Measurements from ENCODE around the gene STK32C. TPM values are rescaled to one million over a fixed set of nuclear protein-coding genes. Genes with fewer than 3 reads are reported as not detected.
"Not testable (repeated sequence)": the region's sequence is repeated elsewhere in the genome, so short reads cannot be mapped to it uniquely, and the experiment has no call there.

The STK32C gene
- total RNA-seq, 1 donor from 2014 or later, result 12.9 TPM

- H3K4me3 Mint-ChIP-seq; H3K36me3 Mint-ChIP-seq; H3K4me1 Mint-ChIP-seq (ENCODE audit: unreplicated experiment); H3K27ac Mint-ChIP-seq; DNase-seq (ENCODE audit: extremely low spot score, unreplicated experiment); H3K9me3 Mint-ChIP-seq: not testable (repeated sequence)
- H3K27me3 Mint-ChIP-seq, result peaks cover 17% of the 10 kb centered on the region
These were observed 148.2 kb downstream of the STK32C start for GRCh38 chr10:132159302-132160230.

GRCh38 chr10:132158823-132159222 is 148.9 kb downstream of the STK32C start:
- Mint-ChIP-seq H3K27ac (no peak overlapping the region), H3K36me3 (no peaks in the 10 kb centered on the region), H3K27me3 (peaks cover 14% of the 10 kb centered on the region), H3K4me1 (ENCODE audit: unreplicated experiment) (peaks cover 7% of the 10 kb centered on the region), H3K9me3 (no peaks in the 10 kb centered on the region), H3K4me3 (no peak overlapping the region)
- no peak for DNase-seq (ENCODE audit: extremely low spot score, unreplicated experiment)
- TF ChIP-seq CTCF (conservative IDR thresholded peaks at IDR 0.05), result no peak

DNA sequence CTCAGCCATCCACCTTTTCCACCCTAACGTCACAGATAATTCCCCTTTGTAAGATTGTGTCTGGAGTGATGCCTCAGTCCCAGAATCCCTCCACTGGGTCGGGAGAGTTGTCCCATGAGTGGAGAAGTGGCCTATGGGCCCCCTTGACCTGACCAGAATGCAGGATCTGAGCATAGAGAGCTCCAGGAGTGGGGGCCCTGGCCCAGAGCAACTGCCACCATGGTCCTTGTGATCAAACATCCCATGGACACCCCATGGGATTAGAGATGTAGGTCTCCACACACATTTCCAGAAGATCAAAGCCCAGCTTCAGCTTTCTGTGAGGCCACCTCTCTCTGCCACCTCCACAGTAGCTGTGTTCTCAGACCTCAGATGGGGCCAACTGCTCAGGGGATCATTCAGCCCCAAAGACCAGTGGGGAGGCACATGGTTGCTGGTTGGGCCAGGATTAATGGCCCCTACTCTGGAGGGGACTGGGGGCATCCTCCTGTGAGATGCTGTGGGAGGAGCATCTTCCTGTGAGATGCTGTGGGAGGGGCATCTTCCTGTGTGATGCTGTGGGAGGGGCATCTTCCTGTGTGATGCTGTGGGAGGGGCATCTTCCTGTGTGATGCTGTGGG is 149.5 kb downstream of the STK32C start:
- Mint-ChIP-seq H3K36me3 (no peaks in the 10 kb centered on the region), H3K9me3 (no peaks in the 10 kb centered on the region), H3K27ac (no peak overlapping the region), H3K4me3 (no peak overlapping the region), H3K27me3 (peaks cover 9% of the 10 kb centered on the region), H3K4me1 (ENCODE audit: unreplicated experiment) (peaks cover 7% of the 10 kb centered on the region)
- DNase-seq (ENCODE audit: extremely low spot score, unreplicated experiment), result no peak
- no peak for TF ChIP-seq CTCF (conservative IDR thresholded peaks at IDR 0.05)

Other genes starting within 250 kb of the STK32C start
- gene JAKMIP3, start 242.0 kb downstream of the STK32C start, total RNA-seq (ENCODE audit: low replicate concordance), result 0.10 and 0.19 TPM in 2 replicates
- gene DPYSL4, start 121.0 kb downstream of the STK32C start, total RNA-seq (ENCODE audit: low replicate concordance), result 11.7 and 61.9 TPM in 2 replicates
- gene LRRC27, start 24.2 kb upstream of the STK32C start, total RNA-seq (ENCODE audit: low replicate concordance), result 8.9 and 14.2 TPM in 2 replicates
- 22.6 and 41.4 TPM in 2 replicates for gene PWWP2B, start 89.2 kb upstream of the STK32C start, total RNA-seq (ENCODE audit: low replicate concordance)
- 26.2 and 26.6 TPM in 2 replicates for gene INPP5A, start 229.8 kb upstream of the STK32C start, total RNA-seq (ENCODE audit: low replicate concordance)